Lower leg skin (tissue), 4 donors: ENCODE measurements around the gene SPECC1L. TPM values are rescaled to one million over a fixed set of nuclear protein-coding genes. Genes with fewer than 3 reads are reported as not detected.

Experiments
- DNase-seq, 2 donors: peaks; one replicate each; pipeline ENCODE4 v3.0.0-alpha.2; 2019; ENCODE audit warnings: low spot score in 2 of 2
- H3K4me3 ChIP-seq: fragments of 200-600 bp; sonication (generic); 2 replicates; pipeline ENCODE4 v1.5.1; 2017; ENCODE audit warnings: mild to moderate bottlenecking, low read depth; ENCODE audit not compliant: poor library complexity, severe bottlenecking
- POLR2A ChIP-seq, 2 donors: fragments of 450-650 bp; IDR thresholded peaks; one replicate each; pipeline ENCODE4 v1.6.1; 2016 to 2017; ENCODE audit warnings: antibody characterized with exemption in 2 of 2, mild to moderate bottlenecking in 1 of 2, moderate library complexity in 1 of 2
- WGBS, 2 donors: methylation state at CpG; one replicate each; pipeline ENCODE4 v1.1.5; 2018; 5-methylcytosine and 5-hydroxymethylcytosine counted together
- intact Hi-C: fragments of 100-400 bp; cut with DNase I; formaldehyde crosslinking; loops from one replicate; pipeline ENCODE4 v1.15.0; 2023; ENCODE audit warnings: low total_unique reads
- total RNA-seq, 4 donors: library from RNA; depleted of rRNA; stranded (reverse); fragments of >200 nt; gene quantifications; one replicate each; pipeline ENCODE4 v1.1.0, GENCODE V29; 2016
- TF ChIP-seq, protein P1 (sequence below), 3 donors: fragments of 450-650 bp; IDR thresholded peaks; one replicate each; pipeline ENCODE4 v1.5.1; 2016; ENCODE audit warnings: antibody characterized with exemption in 3 of 3, mild to moderate bottlenecking in 3 of 3, moderate library complexity in 2 of 3

The SPECC1L gene
- total RNA-seq, 4 donors from 2014 or later, result 17.6 to 30.6 (median 23.3) TPM

DNA sequence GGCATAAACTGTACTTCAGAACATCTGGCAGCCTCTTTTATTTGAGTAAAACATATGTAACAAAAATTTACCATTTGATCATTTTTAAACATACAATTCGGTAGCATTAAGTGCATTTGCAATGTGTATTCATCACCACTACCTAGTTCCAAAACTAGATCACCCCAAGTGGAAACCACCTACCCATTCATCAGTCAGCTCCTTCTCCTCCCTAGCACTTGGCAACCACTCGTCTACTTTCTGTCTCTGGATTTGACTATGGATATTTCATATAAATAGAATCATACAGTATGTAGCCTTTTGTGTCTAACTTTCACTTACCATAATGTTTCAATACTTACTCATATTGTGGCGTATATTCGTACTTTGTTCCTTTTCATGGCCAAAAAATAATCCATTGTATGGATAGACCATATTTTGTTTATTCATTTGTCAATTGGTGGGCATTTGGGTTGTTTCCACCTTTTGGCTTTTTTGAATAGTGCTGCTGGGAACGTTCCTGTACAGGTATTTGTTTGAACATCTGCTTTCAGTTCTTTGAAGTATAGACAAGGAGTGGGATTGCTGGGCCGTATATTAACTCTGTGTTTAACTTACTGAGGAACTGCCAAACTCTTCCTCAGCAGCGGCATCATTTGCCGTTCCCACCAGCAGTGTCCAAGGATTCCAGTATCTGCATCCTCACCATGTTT lies 129.5 kb downstream of the SPECC1L start:
- intact Hi-C loops, result no loop called here
- no peak overlapping the region for H3K4me3 ChIP-seq
- no peak for DNase-seq
- 73 to 75% methylated on average over 8 of the region's 8 CpGs for WGBS, 2 donors
- TF ChIP-seq POLR2A (IDR thresholded peaks at IDR 0.05), result no peak
- TF ChIP-seq, protein P1, sequence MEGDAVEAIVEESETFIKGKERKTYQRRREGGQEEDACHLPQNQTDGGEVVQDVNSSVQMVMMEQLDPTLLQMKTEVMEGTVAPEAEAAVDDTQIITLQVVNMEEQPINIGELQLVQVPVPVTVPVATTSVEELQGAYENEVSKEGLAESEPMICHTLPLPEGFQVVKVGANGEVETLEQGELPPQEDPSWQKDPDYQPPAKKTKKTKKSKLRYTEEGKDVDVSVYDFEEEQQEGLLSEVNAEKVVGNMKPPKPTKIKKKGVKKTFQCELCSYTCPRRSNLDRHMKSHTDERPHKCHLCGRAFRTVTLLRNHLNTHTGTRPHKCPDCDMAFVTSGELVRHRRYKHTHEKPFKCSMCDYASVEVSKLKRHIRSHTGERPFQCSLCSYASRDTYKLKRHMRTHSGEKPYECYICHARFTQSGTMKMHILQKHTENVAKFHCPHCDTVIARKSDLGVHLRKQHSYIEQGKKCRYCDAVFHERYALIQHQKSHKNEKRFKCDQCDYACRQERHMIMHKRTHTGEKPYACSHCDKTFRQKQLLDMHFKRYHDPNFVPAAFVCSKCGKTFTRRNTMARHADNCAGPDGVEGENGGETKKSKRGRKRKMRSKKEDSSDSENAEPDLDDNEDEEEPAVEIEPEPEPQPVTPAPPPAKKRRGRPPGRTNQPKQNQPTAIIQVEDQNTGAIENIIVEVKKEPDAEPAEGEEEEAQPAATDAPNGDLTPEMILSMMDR (IDR thresholded peaks at IDR 0.05), result no peak

DNA sequence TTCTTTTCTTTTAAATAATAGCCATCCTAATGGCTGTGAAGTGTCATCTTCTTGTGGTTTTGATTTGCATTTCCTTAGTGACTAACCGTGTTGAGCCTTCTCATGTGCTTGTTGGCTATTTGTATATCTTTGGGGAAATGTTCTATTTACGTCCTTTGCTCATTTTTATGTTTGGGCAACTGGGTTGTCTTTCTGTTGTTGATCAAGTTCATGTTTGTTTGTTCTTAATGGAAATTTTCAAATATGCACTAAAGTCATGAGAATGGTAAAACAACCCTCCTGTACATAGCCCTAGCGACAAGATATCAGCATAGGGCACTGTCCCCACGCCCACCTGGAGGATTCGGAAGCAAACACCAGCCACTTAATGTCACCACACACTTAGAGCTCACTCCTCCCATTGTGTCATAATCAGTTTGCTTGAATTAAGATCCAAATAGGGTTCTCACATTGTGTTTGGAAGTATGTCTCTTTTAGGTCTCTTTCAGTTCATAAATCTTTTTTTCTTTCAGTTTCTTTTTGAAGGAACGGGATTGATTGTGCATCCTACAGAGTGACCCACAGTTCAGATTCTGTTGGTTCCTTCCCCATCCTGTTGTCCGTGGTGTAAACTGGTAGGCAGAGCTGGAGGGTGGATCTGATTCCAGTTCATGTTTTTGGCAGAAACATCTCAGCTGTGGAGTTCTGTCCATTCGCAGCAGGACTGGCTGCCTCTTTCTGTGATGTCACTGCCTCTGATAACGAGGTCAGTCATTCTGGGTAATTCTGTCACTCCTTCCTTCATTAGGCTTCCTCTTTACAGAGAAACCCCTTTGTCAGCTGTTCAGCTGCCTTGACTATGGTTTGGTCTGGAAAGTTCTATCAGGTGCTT lies 130.3 kb downstream of the SPECC1L start:
- 60 to 67% methylated on average over 9 of the region's 9 CpGs for WGBS, 2 donors
- DNase-seq, result no peak
- no peak for TF ChIP-seq POLR2A (IDR thresholded peaks at IDR 0.05)
- TF ChIP-seq, protein P1 (IDR thresholded peaks at IDR 0.05), result no peak
- intact Hi-C loops, result no loop called here
- no peak overlapping the region for H3K4me3 ChIP-seq

DNA sequence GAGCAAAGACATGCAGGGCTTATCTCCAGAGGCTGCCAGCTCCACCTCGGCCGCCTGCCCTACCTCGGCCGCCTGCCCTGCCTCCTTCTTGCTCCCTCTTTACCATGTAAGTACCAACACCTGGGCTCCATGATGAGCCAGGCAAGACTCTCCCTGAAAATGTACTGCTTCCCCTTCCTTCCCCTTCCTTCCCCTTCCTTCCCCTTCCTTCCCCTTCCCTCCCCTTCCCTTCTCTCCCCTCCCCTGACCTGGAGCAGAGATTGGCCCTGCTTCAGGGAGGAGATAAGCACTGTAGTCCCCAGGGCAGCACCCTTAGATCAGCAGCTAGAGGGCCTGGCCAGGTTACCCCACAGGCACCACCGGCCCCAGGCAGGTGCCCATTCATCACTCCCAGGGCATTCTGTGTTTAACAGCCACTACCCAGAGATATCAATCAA lies 131.3 kb downstream of the SPECC1L start:
- 67 to 74% methylated on average over 5 of the region's 5 CpGs for WGBS, 2 donors
- TF ChIP-seq POLR2A (IDR thresholded peaks at IDR 0.05), result no peak
- TF ChIP-seq, protein P1 (IDR thresholded peaks at IDR 0.05), result no peak
- no peak for DNase-seq
- H3K4me3 ChIP-seq, result no peak overlapping the region
- intact Hi-C loops, result no loop called here

DNA sequence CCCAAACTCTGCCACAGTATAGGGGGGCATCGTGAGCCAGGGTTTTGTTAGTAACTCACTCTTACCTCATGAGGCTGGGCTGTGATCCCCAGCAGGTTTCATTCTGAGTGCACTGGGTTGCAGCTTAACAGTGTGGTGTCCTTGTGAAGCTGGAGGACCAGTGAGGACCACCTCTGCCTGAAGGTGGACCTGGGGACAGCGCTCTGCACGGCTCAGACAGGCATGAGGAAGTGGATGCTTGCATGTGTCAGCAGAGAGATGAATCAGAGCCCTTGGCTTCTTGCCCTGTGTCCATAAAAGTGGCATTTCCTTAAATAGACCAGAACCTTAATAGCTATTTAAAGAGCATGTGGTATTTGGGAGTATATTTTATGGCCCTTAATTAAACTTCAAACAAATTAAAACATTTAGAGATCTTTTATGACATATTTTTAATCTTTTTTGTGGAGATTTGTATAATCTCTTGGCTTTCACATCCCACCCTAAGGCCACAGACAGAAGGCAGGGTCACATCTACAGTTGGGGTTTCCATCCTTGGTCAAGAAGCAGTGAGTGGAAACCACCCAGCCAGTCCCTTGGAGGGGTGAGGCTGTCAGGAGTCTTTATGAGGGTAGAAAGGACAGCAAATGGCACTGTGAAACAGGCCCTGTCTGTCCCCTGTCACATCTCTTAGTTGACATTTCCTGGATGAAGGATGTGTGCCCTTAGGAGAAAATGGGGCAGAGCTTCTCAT lies 132.0 kb downstream of the SPECC1L start:
- WGBS, 2 donors, result 15% methylated on average over 3 of the region's 3 CpGs
- DNase-seq, result peak; percentile 87 to 92
- TF ChIP-seq, protein P1 (IDR thresholded peaks at IDR 0.05), result no peak
- TF ChIP-seq POLR2A (IDR thresholded peaks at IDR 0.05), result no peak
- no peak overlapping the region for H3K4me3 ChIP-seq
- intact Hi-C loops, result no loop called here

DNA sequence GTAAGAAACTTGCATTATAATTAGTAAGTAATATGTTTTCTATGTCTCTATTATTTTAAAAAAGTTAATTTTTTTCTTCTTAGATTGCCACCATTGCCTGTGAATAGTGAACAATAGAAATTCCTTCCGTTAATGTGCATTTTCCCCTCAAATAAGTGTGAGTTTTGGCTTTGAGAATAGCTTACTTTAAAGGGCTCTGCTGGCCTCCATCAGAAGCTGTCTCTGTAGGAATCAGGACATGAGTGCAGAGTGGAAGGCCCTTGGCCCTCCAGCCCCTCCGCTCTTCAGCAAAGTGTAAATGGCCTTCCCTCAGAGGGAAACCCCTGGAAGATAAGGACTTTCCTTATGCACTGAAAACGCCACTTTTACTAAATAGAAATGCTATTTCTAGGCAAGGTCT lies 132.7 kb downstream of the SPECC1L start:
- no peak for DNase-seq
- WGBS, 2 donors, result 94 to 95% methylated on average over 3 of the region's 3 CpGs
- H3K4me3 ChIP-seq, result no peak overlapping the region
- TF ChIP-seq, protein P1 (IDR thresholded peaks at IDR 0.05), result no peak
- TF ChIP-seq POLR2A (IDR thresholded peaks at IDR 0.05), result no peak
- intact Hi-C loops, result no loop called here
